Measurements from ENCODE around the gene MORN4.

The MORN4 gene

DNA sequence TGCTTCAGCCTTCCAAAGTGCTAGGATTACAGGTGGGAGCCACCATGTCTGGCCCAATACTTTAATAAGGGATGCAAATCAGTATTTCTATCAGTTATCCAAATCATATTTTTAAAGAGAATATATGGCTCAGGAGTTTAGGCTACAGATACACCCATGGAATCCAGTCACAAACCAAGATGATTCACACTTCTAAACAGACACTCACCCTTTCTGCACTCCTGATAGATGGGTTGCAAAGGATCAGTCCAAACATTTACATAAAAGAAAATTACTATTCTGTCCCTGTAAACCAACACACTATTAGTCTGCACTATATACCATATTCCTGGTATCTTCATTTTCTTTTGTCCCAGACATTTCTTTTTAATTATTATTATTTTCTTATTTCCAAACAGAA, 2.2 kb downstream of the MORN4 start:
- no peak for DNase-seq (ENCODE audit: extremely low spot score)
- ChIA-PET CTCF (interaction anchor here (0.8 kb wide), 1 partner anchor 11 kb away, joined by 3 read pairs; no protein-coding TSS in a partner anchor), POLR2A (no interaction called here)
- TF ChIP-seq, protein P1, sequence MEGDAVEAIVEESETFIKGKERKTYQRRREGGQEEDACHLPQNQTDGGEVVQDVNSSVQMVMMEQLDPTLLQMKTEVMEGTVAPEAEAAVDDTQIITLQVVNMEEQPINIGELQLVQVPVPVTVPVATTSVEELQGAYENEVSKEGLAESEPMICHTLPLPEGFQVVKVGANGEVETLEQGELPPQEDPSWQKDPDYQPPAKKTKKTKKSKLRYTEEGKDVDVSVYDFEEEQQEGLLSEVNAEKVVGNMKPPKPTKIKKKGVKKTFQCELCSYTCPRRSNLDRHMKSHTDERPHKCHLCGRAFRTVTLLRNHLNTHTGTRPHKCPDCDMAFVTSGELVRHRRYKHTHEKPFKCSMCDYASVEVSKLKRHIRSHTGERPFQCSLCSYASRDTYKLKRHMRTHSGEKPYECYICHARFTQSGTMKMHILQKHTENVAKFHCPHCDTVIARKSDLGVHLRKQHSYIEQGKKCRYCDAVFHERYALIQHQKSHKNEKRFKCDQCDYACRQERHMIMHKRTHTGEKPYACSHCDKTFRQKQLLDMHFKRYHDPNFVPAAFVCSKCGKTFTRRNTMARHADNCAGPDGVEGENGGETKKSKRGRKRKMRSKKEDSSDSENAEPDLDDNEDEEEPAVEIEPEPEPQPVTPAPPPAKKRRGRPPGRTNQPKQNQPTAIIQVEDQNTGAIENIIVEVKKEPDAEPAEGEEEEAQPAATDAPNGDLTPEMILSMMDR (IDR thresholded peaks at IDR 0.05; ENCODE audit: control extremely low read depth, extremely low read depth, low read depth, missing control alignments) = no peak

- ChIA-PET POLR2A (no interaction called here), CTCF (no interaction called here)
- TF ChIP-seq, protein P1 (IDR thresholded peaks at IDR 0.05; ENCODE audit: control extremely low read depth, extremely low read depth, low read depth, missing control alignments) = no peak
- no peak for DNase-seq (ENCODE audit: extremely low spot score)
Measured at GRCh38 chr10:97629289-97629688, 4.0 kb downstream of the MORN4 start.

- ChIA-PET CTCF (interaction anchor here (1.1 kb wide), 1 partner anchor 59 kb away, joined by 3 read pairs; no protein-coding TSS in a partner anchor), POLR2A (no interaction called here)
- TF ChIP-seq, protein P1 (IDR thresholded peaks at IDR 0.05; ENCODE audit: control extremely low read depth, extremely low read depth, low read depth, missing control alignments) = no peak
- no peak for DNase-seq (ENCODE audit: extremely low spot score)
Measured at GRCh38 chr10:97628228-97628627, 5.1 kb downstream of the MORN4 start.

DNA sequence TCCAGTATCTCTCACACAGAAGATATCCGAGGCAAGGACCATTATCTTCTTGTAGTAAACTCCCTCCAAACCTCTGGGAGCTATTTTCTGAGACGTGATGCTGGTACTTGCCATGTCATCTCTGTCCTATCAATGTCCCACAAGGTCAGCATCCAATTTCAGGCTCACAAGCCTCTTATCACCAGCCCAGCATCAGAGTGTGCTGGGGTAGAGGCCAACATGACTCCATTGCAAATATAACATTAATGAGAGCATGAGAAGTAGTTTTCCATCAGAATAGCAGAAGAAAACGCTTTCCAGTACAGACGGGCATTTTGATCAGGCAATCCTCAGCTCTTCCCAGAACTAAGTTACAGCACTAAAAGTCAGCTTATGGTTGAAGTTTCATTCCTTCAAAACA, 5.6 kb downstream of the MORN4 start:
- POLR2A ChIA-PET = no interaction called here
- no peak for DNase-seq (ENCODE audit: extremely low spot score)
- TF ChIP-seq, protein P1 (IDR thresholded peaks at IDR 0.05; ENCODE audit: control extremely low read depth, extremely low read depth, low read depth, missing control alignments) = no peak
- CTCF ChIA-PET = interaction anchor here (1.1 kb wide), 2 partner anchors 58 to 108 kb away, joined by 3 read pairs; no protein-coding TSS in a partner anchor

- no peak for DNase-seq (ENCODE audit: extremely low spot score)
- TF ChIP-seq, protein P1 (IDR thresholded peaks at IDR 0.05; ENCODE audit: control extremely low read depth, extremely low read depth, low read depth, missing control alignments) = no peak
- ChIA-PET POLR2A (no interaction called here), CTCF (interaction anchor here (1.3 to 1.6 kb wide), 2 partner anchors 8 to 11 kb away, joined by 4 read pairs; no protein-coding TSS in a partner anchor)
Measured at GRCh38 chr10:97623277-97623676, 10.0 kb downstream of the MORN4 start.

DNA sequence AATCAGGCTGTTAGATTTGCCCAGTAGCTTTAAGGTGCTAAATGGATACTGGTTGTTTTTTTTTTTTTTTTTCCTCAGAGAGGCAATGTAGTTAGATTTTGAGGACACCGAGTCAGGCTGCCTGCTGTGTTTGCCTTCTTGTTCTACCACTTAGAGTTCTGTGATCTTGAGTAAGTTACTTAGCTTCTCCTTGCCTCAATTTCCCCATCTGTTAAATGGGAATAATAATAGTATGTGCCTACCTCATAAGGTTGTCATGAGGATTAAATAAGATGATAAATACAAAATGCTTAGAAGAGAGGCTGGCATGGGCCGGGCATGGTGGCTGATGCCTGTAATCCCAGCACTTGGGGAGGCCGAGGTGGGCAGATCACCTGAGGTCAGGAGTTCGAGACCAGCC, 14.6 kb downstream of the MORN4 start:
- DNase-seq (ENCODE audit: extremely low spot score) = no peak
- TF ChIP-seq, protein P1 (IDR thresholded peaks at IDR 0.05; ENCODE audit: control extremely low read depth, extremely low read depth, low read depth, missing control alignments) = no peak
- POLR2A ChIA-PET = no interaction called here
- CTCF ChIA-PET = interaction anchor here (0.6 kb wide), 1 partner anchor 441 kb away, joined by 3 read pairs; no protein-coding TSS in a partner anchor

Measured in GM10248 (cell line).